Esophagus (tissue), 2 donors: ENCODE results near the gene UBE2H. TPM values are rescaled to one million over a fixed set of nuclear protein-coding genes. Genes with fewer than 3 reads are reported as not detected.
A peak's percentile ranks its signal among the peaks of the same experiment; 100 is the strongest.

Experiments
- H3K27ac ChIP-seq, 2 donors: one replicate each; pipeline ENCODE4 v1.5.1; 2013; ENCODE audit warnings: low read depth in 2 of 2, mild to moderate bottlenecking in 2 of 2, inconsistent platforms in 1 of 2, low read length in 1 of 2, moderate library complexity in 1 of 2
- H3K27me3 ChIP-seq, 2 donors: one replicate each; pipeline ENCODE4 v1.6.1; 2013; ENCODE audit warnings: low read length in 2 of 2, control low read depth in 1 of 2, mild to moderate bottlenecking in 1 of 2; ENCODE audit not compliant: insufficient read depth in 2 of 2, control insufficient read depth in 1 of 2
- H3K36me3 ChIP-seq, 2 donors: one replicate each; pipeline ENCODE4 v1.6.1; 2013; ENCODE audit warnings: low read length in 1 of 2; ENCODE audit not compliant: control insufficient read depth in 2 of 2, insufficient read depth in 2 of 2
- H3K4me1 ChIP-seq, 2 donors: one replicate each; pipeline ENCODE4 v1.6.1; 2013; ENCODE audit warnings: low read length in 1 of 2; ENCODE audit not compliant: control insufficient read depth in 2 of 2, insufficient read depth in 2 of 2
- H3K4me3 ChIP-seq, 2 donors: one replicate each; pipeline ENCODE4 v1.5.1; 2013; ENCODE audit warnings: low read length in 2 of 2, mild to moderate bottlenecking in 2 of 2, low read depth in 1 of 2, moderate library complexity in 1 of 2
- H3K9me3 ChIP-seq, 2 donors: one replicate each; pipeline ENCODE4 v1.6.1; 2013; ENCODE audit warnings: mild to moderate bottlenecking in 2 of 2, low read depth in 1 of 2, low read length in 1 of 2, moderate library complexity in 1 of 2; ENCODE audit not compliant: control insufficient read depth in 2 of 2, insufficient read depth in 1 of 2
- WGBS, 2 donors: extraction: QIAGEN DNeasy Blood & Tissue Kit; methylation state at CpG; one replicate each; pipeline ENCODE4 v1.1.7; 2013; 5-methylcytosine and 5-hydroxymethylcytosine counted together
- polyA plus RNA-seq, 2 donors: library from polyadenylated mRNA; stranded (reverse); fragments of 200-250 nt; gene quantifications; one replicate each; pipeline ENCODE4 v1.2.3, GENCODE V29; 2013
- donor health status: healthy with polysubstance abuse.
- donor health status: Bipolar disorder and iron deficiency.

The UBE2H gene
- polyA plus RNA-seq, 2 donors = 31.1 to 51.1 TPM

DNA sequence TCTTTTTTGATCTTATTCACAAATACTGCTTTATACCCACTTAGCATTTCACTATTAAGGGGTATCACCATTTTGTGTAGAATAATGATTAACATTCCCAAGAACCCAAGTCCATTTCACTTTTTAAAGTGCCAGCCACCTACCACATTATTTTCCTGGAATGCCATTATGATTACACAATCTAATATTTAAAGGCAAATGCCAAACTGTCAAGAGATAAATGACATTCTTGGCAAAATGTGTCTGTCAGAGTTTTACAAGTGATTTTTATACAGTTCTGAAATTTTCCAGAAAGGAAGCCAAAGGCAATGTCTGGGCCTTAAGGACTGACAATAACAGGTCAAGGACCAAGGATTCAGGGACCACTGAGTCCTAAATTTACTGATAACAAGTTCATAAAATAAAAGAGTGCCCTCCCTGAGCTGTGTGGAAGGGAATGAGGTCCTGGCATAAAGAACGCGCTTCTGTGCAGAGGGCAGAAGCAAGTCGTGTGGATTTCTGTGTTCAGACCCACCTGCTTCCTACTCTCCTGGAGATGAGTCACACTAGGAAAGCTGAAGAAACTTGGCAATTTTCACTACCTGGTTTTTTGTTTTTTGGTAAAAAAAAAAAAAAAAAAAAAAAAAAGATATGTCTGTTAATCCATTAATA lies 66.5 kb downstream of the UBE2H start:
- H3K4me1 ChIP-seq = no peaks in the 10 kb centered on the region
- no peaks in the 10 kb centered on the region for H3K27me3 ChIP-seq
- no peaks in the 10 kb centered on the region for H3K36me3 ChIP-seq
- 43 to 47% methylated on average over 3 of the region's 3 CpGs for WGBS, 2 donors
- no peaks in the 10 kb centered on the region for H3K9me3 ChIP-seq
- H3K4me3 ChIP-seq = no peak overlapping the region
- no peak overlapping the region for H3K27ac ChIP-seq

DNA sequence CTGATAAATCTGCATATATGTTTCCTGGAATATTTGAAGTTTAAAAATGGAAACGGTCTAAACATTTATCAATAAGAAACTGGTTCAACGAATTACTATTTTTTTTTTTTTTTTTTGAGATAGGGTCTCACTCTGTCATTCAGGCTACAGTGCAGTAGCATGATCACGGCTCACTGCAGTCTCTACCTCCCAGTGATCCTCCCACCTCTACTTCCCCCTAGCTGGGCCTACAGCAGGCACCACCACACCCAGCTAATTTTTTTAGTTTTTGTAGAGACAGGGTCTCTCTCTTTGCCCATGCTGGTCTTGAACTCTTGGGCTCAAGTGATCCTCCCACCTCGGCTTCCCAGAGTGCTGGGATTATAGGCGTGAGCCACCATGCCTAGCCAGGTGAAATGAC lies 68.3 kb downstream of the UBE2H start:
- Histone ChIP-seq H3K27me3 (no peaks in the 10 kb centered on the region), H3K27ac (no peak overlapping the region), H3K9me3 (no peaks in the 10 kb centered on the region), H3K4me3 (no peak overlapping the region), H3K36me3 (no peaks in the 10 kb centered on the region), H3K4me1 (no peaks in the 10 kb centered on the region)
- 86% methylated on average over 5 of the region's 5 CpGs for WGBS, 2 donors

DNA sequence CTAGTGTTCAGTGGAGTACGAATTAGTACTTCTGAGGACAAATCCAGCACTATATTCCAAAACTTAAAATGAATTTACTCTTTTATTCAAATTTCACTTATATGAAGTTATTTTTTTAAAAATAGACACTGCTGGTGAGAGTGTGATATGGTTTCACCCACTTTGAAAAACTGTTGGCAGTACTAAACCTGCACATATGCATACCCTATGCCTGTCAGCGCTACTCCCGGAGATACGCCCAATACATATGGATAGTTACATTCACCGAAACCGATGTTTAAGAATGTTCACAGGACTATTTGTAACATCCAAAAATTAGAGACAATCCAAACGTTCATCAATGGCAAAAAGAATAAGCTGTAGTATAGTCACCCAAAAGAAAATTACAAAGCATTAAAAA lies 69.6 kb downstream of the UBE2H start:
- Histone ChIP-seq H3K4me1 (peaks cover 0 to under 1% of the 10 kb centered on the region in 2 donors), H3K9me3 (no peaks in the 10 kb centered on the region), H3K36me3 (no peaks in the 10 kb centered on the region), H3K4me3 (no peak overlapping the region), H3K27me3 (no peaks in the 10 kb centered on the region), H3K27ac (no peak overlapping the region)
- 93% methylated on average over 7 of the region's 7 CpGs for WGBS, 2 donors

DNA sequence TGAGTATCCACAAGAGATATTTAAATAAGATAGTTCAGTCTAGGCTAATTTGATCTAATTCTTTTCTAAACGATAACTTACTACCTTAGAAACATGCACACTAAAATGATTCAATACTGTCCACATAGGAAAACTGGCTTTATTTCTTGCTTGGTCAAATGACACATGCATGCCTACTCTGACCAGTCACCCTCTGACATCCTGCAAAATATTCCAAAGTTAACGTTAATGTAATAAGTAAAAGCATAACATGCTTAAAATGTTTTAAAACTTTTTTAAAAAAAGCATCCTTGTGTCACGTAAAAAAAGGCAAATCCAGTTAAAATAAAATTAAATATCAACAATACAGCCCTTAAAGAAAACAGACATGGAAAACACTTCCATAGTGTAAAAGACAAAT lies 70.2 kb downstream of the UBE2H start:
- Histone ChIP-seq H3K27ac (no peak overlapping the region), H3K27me3 (no peaks in the 10 kb centered on the region), H3K4me1 (peaks cover 0 to 3% of the 10 kb centered on the region in 2 donors), H3K9me3 (no peaks in the 10 kb centered on the region), H3K4me3 (no peak overlapping the region), H3K36me3 (no peaks in the 10 kb centered on the region)
- 80 to 83% methylated on average over 3 of the region's 3 CpGs for WGBS, 2 donors

DNA sequence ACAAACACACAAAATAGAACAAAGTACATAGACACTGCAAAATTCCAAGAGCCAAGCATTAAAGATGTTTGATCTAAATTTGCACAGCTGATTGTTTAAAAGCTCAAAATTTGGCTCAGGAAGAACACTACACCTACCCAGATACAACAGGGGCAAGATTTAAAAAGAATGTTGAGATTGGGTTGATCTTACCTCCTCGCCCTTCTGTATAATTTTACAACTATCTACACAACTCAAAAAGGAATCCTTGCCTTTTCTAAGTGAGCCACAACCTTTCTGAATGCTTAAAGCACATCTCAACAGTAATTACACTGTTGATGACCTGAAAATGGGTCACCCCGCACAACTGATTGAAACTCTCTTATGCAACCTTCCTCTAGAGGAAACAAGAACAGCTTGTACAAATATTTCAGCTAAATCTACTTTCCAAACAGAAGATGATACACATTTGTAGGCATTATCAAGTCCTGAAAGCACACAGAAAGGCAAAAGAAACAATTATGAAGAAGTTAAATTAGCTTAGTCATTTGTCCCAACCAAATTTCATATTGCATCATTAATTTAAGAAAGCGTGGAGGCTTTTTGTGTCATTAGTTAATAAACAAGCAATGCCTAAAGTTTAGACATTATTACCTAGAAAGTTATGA lies 75.5 kb downstream of the UBE2H start:
- Histone ChIP-seq H3K27ac (no peak overlapping the region), H3K4me3 (no peak overlapping the region), H3K27me3 (no peaks in the 10 kb centered on the region), H3K36me3 (peaks cover 0 to 3% of the 10 kb centered on the region in 2 donors), H3K4me1 (peaks cover 0 to 3% of the 10 kb centered on the region in 2 donors), H3K9me3 (no peaks in the 10 kb centered on the region)
- 67 to 70% methylated on average over 3 of the region's 3 CpGs for WGBS, 2 donors

DNA sequence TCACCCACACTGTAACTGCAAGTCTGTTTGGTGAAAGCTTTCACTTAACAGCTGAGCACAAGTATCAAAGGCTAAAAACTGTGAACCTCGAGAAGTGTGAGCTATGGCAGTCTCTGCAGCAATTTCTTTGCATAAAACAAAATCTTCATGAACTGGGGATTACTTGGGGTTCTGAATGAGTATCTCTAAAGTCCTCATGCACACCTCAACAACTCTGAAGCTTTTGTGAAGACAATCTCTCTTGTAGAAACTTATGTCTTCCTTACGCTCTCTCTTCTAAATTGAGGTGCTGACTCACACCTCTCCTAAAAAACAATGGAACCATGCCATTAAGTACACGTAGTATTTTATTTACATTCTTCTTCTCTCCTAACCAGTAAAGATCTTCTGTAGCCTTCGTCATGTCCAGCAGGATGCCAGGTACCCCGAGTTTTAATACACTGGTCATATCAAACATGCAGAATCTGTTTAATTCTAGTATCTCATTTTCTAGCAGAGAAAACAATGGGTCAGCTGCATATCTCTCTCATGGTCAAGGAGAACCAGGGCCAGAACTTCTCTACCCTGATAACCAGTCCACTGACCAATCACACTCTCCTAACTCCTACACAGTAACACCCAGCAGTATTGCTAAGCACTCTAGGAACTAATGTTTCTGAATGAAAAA lies 76.9 kb downstream of the UBE2H start:
- Histone ChIP-seq H3K27me3 (no peaks in the 10 kb centered on the region), H3K27ac (peak overlapping the region in 1 of 2 donors; percentile 61), H3K36me3 (peaks cover 0 to 3% of the 10 kb centered on the region in 2 donors), H3K4me1 (peaks cover 0 to 3% of the 10 kb centered on the region in 2 donors), H3K4me3 (no peak overlapping the region), H3K9me3 (no peaks in the 10 kb centered on the region)
- WGBS, 2 donors = 38 to 42% methylated on average over 5 of the region's 5 CpGs

DNA sequence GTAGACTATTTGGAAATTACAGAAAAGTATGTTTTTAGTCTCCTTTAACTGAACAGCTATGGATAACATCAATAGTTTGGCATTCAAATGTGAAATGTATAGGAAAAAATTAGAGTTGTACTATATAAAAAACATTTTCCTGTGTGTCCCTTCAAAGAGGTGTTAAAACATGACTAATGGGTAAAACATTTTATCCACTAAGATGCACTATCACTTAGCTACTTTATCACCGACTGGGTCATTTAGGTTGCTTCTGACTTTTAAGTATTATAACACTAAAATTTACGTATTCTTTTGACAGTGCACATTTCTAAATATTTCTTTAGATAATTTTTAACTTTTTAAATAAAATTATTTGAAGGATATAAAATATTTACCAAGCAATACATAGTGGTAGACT lies 77.6 kb downstream of the UBE2H start:
- Histone ChIP-seq H3K36me3 (peaks cover 0 to 7% of the 10 kb centered on the region in 2 donors), H3K9me3 (no peaks in the 10 kb centered on the region), H3K27ac (no peak overlapping the region), H3K4me1 (peaks cover 0 to 3% of the 10 kb centered on the region in 2 donors), H3K27me3 (no peaks in the 10 kb centered on the region), H3K4me3 (no peak overlapping the region)
- WGBS, 2 donors = 57 to 62% methylated on average over 2 of the region's 2 CpGs

DNA sequence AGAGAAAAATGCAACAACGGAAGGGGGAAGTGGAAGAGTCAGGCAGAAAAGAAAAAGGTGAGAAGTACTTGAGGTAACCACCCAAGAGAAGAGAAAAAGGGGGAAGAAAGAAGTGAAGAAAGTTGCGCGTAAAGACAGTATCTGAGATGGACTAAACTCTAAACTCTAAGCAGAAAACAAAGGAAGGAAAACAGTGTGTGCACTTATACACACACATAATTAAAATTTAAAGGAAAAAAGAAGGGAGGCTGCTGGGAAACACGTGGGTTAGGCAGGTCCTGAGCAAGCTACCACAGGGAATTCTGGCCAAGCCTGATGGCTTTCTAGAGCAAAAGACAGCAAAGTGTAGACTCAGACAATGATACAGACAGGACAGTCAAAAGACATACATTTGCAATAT lies 78.0 kb downstream of the UBE2H start:
- WGBS, 2 donors = 80 to 85% methylated on average over 4 of the region's 4 CpGs

DNA sequence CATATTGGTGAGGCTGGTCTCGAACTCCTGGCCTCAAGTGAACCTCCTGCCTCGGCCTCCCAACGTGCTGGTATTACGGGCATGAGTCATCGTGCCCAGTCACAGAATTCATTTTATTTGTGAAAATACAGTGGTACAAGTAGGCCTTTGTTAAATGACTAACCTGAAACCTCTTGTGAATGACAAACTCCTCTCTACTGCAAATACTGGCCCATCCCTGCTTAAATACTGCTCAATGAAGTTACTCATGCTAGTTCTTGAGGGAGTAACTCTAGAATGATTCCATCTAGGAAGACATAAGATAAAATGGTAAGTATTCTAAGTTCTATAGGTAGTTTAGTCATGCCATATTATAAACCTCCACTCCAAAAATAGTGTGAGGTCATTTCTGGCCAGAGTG lies 80.7 kb downstream of the UBE2H start:
- Histone ChIP-seq H3K27me3 (no peaks in the 10 kb centered on the region), H3K36me3 (peaks cover 0 to 7% of the 10 kb centered on the region in 2 donors), H3K27ac (no peak overlapping the region), H3K4me1 (no peaks in the 10 kb centered on the region), H3K4me3 (no peak overlapping the region), H3K9me3 (no peaks in the 10 kb centered on the region)
- WGBS, 2 donors = 92 to 97% methylated on average over 5 of the region's 5 CpGs

More for the DNA sequence above, 78.0 kb downstream of the UBE2H start:
- peaks cover 0 to 7% of the 10 kb centered on the region in 2 donors for H3K36me3 ChIP-seq
- no peaks in the 10 kb centered on the region for H3K27me3 ChIP-seq
- H3K27ac ChIP-seq = no peak overlapping the region
- peaks cover 0 to 3% of the 10 kb centered on the region in 2 donors for H3K4me1 ChIP-seq
- no peaks in the 10 kb centered on the region for H3K9me3 ChIP-seq
- no peak overlapping the region for H3K4me3 ChIP-seq
